Pancreas (tissue), 10 donors: Measurements from ENCODE around the gene CGGBP1. TPM values are rescaled to one million over a fixed set of nuclear protein-coding genes. Genes with fewer than 3 reads are reported as not detected.

ENCODE experiments used
- ATAC-seq, 4 donors: fragments of 200-7000 bp; cut with Tn5 transposase; one replicate each; pipeline versions ENCODE4 v1.8.0 to v1.9.1; 2020; ENCODE audit warnings: mild to moderate bottlenecking in 4 of 4, moderate library complexity in 4 of 4
- DNase-seq, 6 donors: peaks; one replicate each; pipeline ENCODE4 v3.0.0-alpha.2; 2020
- FAIRE-seq: peaks from 2 replicates; lab custom pipeline; 2012; peaks lifted over from hg19 to GRCh38; lab: Jason Lieb, UNC
- H3K27ac ChIP-seq, 4 donors: fragments of 200-600 bp; sonication (generic); 1 replicate in 3 of 4; 2 replicates in 1 of 4; pipeline versions ENCODE4 v1.5.0 to v1.8.0; 2020
- H3K27me3 ChIP-seq, 4 donors: fragments of 200-600 bp; one replicate each; pipeline ENCODE4 v1.8.0; 2021
- H3K36me3 ChIP-seq, 3 donors: fragments of 200-600 bp; sonication (generic) in 1 of 3; one replicate each; pipeline versions ENCODE4 v1.5.0 to v1.8.0; 2020 to 2021
- H3K4me1 ChIP-seq, 3 donors: fragments of 200-600 bp; one replicate each; pipeline ENCODE4 v1.8.0; 2021
- H3K4me3 ChIP-seq, 4 donors: fragments of 200-600 bp; sonication (generic) in 2 of 4; one replicate each; pipeline versions ENCODE4 v1.5.0 to v1.8.0; 2020 to 2021
- H3K9me3 ChIP-seq, 4 donors: fragments of 200-600 bp; one replicate each; pipeline ENCODE4 v1.8.0; 2021
- WGBS, 2 donors: extraction: QIAGEN DNeasy Blood & Tissue Kit; methylation state at CpG; one replicate each; pipeline ENCODE4 v1.1.7; 2013; 5-methylcytosine and 5-hydroxymethylcytosine counted together
- intact Hi-C, 3 donors: fragments of 100-400 bp; cut with DNase I; formaldehyde crosslinking; loops; one replicate each; pipeline versions ENCODE4 v1.11.1 to v1.14.2; 2022
- polyA plus RNA-seq, 2 donors: library from polyadenylated mRNA; stranded (reverse); fragments of 200-250 nt; gene quantifications; one replicate each; pipeline ENCODE4 v1.2.3, GENCODE V29; 2013
- total RNA-seq, 6 donors: library from RNA; stranded (reverse); fragmentation: NEBNext Ultra II Directional in 4 of 6; extraction: Animal tissue kit (Norgen Biotek cat#: 25700) in 4 of 6; gene quantifications; one replicate each; pipeline versions ENCODE4 v1.2.1 to v1.2.4, GENCODE V29; 2021 to 2023
- TF ChIP-seq, protein P1 (sequence below), 4 donors: fragments of 200-600 bp; sonication (generic) in 3 of 4; IDR thresholded peaks; one replicate each; pipeline versions ENCODE4 v1.5.0 to v1.8.0; 2021; ENCODE audit warnings: antibody characterized with exemption in 4 of 4
- donor health status: healthy with polysubstance abuse.
- donor health status: DM: no; HTN: no; CAD: no; lungs with moderate emphysema.
- donor health status: DM: no; HTN: no; CAD: no.
- donor health status: control.
- donor health status: control.
- donor health status: Bipolar disorder and iron deficiency.
- donor health status: DM: yes; HTN: yes; CAD: no.
- donor health status: DM: no; HTN: no; CAD: no.
- donor health status: DM: no; HTN: no; CAD: no.
- donor health status: DM: yes; HTN: yes; CAD: no.

Gene CGGBP1
- total and polyA plus RNA-seq, 8 donors: 17.0 to 40.3 (median 21.1) TPM

DNA sequence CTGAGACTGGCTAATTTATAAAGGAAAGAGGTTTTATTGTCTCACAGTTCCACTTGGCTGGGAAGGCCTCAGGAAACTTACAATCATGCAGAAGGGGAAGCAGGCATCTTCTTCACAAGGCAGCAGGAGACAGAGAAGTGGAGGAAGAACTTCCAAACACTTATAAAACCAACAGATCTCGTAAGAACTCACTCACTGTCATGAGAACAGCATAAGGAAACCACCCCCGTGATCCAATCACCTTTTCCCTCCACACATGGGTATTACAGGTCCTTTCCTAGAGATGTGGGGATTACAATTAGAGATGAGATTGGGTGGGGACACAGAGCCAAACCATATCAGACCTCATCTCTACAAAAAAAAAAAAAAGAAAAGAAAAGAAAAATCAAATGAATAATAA lies 25.7 kb downstream of the CGGBP1 start:
- intact Hi-C loops: no loop called here
- Histone ChIP-seq H3K27ac (no peak overlapping the region), H3K4me1 (peaks cover 0 to 6% (median 6%) of the 10 kb centered on the region in 3 donors), H3K27me3 (no peaks in the 10 kb centered on the region), H3K36me3 (no peaks in the 10 kb centered on the region), H3K9me3 (no peaks in the 10 kb centered on the region), H3K4me3 (no peak overlapping the region)
- TF ChIP-seq, protein P1, sequence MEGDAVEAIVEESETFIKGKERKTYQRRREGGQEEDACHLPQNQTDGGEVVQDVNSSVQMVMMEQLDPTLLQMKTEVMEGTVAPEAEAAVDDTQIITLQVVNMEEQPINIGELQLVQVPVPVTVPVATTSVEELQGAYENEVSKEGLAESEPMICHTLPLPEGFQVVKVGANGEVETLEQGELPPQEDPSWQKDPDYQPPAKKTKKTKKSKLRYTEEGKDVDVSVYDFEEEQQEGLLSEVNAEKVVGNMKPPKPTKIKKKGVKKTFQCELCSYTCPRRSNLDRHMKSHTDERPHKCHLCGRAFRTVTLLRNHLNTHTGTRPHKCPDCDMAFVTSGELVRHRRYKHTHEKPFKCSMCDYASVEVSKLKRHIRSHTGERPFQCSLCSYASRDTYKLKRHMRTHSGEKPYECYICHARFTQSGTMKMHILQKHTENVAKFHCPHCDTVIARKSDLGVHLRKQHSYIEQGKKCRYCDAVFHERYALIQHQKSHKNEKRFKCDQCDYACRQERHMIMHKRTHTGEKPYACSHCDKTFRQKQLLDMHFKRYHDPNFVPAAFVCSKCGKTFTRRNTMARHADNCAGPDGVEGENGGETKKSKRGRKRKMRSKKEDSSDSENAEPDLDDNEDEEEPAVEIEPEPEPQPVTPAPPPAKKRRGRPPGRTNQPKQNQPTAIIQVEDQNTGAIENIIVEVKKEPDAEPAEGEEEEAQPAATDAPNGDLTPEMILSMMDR (IDR thresholded peaks at IDR 0.05): no peak
- DNase-seq (no peak), FAIRE-seq (no peak), ATAC-seq (no peak)
- 84% methylated on average over 2 of the region's 2 CpGs for WGBS, 2 donors

DNA sequence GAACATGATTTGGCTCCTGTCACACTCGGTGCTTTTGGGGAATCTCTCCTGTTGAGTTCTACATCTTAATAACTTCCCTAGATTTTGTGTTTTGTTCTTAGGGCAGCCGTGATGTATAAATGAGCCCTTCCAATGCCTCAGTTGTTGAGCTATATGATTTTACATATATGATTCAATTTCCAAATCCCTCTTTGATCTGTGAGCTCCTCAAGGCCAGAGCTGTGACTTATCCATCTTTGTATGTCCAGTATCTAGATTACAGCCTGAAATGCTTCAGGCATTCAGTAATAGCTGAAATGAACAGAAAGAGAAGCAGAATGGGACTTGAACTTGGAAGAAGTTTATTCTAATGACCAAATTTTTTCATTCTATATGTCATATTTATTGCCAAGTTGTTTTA lies 26.6 kb downstream of the CGGBP1 start:
- intact Hi-C loops: no loop called here
- H3K27me3 ChIP-seq: no peaks in the 10 kb centered on the region
- DNase-seq (no peak), ATAC-seq (peak in 3 of 4 donors; percentile 14 to 26 (median 22)), FAIRE-seq (no peak)
- TF ChIP-seq, protein P1 (IDR thresholded peaks at IDR 0.05): no peak
- H3K9me3 ChIP-seq: no peaks in the 10 kb centered on the region
- peak overlapping the region in 3 of 4 donors; percentile 15 to 34 (median 25) for H3K27ac ChIP-seq
- peak overlapping the region in 2 of 4 donors; percentile 18 to 30 for H3K4me3 ChIP-seq
- no peaks in the 10 kb centered on the region for H3K36me3 ChIP-seq
- WGBS, 2 donors: 26 to 33% methylated on average over 2 of the region's 2 CpGs
- peaks cover 0 to 6% (median 6%) of the 10 kb centered on the region in 3 donors for H3K4me1 ChIP-seq

DNA sequence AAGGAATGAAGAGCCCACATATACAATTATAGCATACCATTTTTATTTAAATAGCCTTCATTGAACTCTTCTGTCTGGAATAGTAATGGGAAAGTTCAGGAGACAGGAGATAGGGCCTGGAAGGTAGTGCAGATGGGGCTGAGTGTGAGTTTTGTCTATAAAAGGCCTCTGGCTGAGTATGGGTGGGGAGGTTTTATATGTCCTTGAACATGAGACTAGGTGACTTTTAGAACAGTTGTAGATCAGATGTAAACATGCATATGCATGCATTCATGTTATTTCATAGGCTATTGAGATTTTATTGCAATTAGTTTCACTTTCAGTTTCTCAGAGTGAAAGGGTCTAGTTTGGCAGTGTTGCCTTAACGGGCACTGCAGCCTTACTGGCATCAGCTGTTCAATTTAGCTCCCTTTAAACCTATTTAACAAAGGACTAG lies 27.1 kb downstream of the CGGBP1 start:
- Histone ChIP-seq H3K4me1 (peaks cover 0 to 6% (median 6%) of the 10 kb centered on the region in 3 donors), H3K9me3 (no peaks in the 10 kb centered on the region), H3K4me3 (peak overlapping the region in 2 of 4 donors; percentile 18 to 30), H3K27ac (peak overlapping the region in 3 of 4 donors; percentile 15 to 34 (median 25)), H3K27me3 (no peaks in the 10 kb centered on the region), H3K36me3 (no peaks in the 10 kb centered on the region)
- DNase-seq (no peak), ATAC-seq (peak; percentile 40 to 93 (median 82)), FAIRE-seq (no peak)
- intact Hi-C loops: no loop called here
- WGBS, 2 donors: 0% methylated on average over 1 of the region's 1 CpG
- TF ChIP-seq, protein P1 (IDR thresholded peaks at IDR 0.05): no peak

DNA sequence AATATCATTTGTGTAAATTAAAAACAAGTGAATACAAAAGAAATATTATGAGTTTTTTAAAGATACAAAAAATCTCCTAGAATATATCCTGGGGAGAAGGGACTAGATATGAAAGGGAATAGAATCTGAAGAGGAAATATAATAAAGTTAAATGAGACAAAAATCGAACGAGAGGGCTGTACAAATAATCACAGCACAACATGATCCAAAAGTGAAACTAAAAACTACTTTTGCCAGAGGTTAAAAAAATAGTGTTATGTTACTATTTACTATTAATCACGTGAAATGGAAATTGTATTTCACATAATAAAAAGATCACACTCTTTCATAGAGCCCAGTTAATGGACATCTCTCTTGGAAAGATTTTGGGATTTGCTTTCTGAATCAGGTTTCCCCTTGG lies 28.6 kb downstream of the CGGBP1 start:
- TF ChIP-seq, protein P1 (IDR thresholded peaks at IDR 0.05): no peak
- FAIRE-seq (peak; percentile 20), DNase-seq (no peak), ATAC-seq (no peak)
- 60 to 77% methylated on average over 3 of the region's 3 CpGs for WGBS, 2 donors
- Histone ChIP-seq H3K36me3 (no peaks in the 10 kb centered on the region), H3K9me3 (no peaks in the 10 kb centered on the region), H3K27ac (no peak overlapping the region), H3K4me1 (peaks cover 0 to 6% (median 6%) of the 10 kb centered on the region in 3 donors), H3K4me3 (no peak overlapping the region), H3K27me3 (no peaks in the 10 kb centered on the region)
- intact Hi-C loops: no loop called here

DNA sequence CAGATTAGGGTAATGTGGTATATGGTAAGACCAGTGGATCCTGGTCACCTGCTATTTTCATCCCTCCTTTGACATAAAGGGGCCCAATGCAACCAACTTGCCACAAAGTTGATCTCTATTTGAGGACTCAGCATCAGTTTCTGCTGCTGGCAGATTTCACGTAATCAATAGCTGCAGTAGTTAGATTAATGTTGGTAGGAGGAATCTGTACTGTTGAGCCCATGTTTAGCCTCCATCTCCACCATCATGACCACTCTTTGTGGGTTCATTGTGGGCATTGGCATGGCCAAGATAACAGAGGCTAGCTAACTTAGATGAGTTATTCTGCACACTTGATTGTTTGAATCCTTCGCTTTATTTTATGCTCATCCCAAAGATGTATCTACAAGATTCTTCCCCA lies 29.9 kb downstream of the CGGBP1 start:
- intact Hi-C loops: no loop called here
- Histone ChIP-seq H3K36me3 (no peaks in the 10 kb centered on the region), H3K9me3 (no peaks in the 10 kb centered on the region), H3K4me1 (peaks cover 0 to 6% (median 6%) of the 10 kb centered on the region in 3 donors), H3K27me3 (no peaks in the 10 kb centered on the region), H3K27ac (no peak overlapping the region), H3K4me3 (no peak overlapping the region)
- TF ChIP-seq, protein P1 (IDR thresholded peaks at IDR 0.05): no peak
- DNase-seq: no peak
- no peak for FAIRE-seq
- ATAC-seq: no peak
- WGBS, 2 donors: 92 to 98% methylated on average over 2 of the region's 2 CpGs
